ENCODE measurements around the gene RPA1. TPM values are rescaled to one million over a fixed set of nuclear protein-coding genes. Genes with fewer than 3 reads are reported as not detected.

The RPA1 gene
- total RNA-seq, 4 donors from 2014 or later = 22.9 to 30.8 (median 29.2) TPM

DNA sequence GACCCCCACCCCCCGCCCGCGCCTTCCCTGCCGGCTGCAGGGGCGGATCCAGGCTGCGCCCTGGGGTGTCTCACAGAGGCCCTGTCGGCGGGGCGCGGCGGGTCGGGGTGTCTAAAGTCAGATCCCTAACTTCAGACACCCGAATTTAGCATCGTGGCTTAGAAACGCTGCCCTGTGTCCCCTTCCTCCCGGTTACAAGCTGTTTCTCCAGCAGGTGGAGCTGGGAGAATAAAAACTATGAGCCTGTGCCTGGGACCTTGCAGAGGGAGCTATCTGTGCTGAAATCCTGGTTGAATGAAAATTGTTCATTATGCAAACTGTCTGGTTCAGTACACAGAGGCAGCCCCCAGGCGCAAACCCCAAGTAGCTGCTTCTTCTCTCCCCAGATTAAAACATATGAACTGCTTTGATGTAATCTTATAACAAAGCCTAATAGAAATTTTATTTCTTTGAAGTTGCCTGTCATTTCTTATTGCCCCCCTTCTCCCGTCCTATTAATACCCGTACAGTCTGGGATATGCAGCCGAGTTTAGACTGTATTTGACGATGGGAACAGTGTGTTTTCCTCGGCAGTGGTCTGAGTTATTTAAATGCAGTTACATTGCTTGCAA is 79.0 kb downstream of the RPA1 start:
- Histone ChIP-seq H3K4me3 (peak overlapping the region; percentile 21 to 40 (median 31)), H3K27me3 (peaks cover 0 to 92% (median 23%) of the 10 kb centered on the region in 4 donors), H3K27ac (replicated peaks in 1 of 4) (no peak overlapping the region), H3K36me3 (no peaks in the 10 kb centered on the region), H3K4me1 (peaks cover 4 to 16% (median 13%) of the 10 kb centered on the region in 4 donors), H3K9me3 (no peaks in the 10 kb centered on the region)
- intact Hi-C loops (cut with DNase I) = loop anchor here (1.0 to 5.0 kb wide), 2 partner anchors 117 to 133 kb away; partner anchors contain the start of gene OVCA2
- WGBS = 21% methylated on average over 6 of the region's 22 CpGs
- DNase-seq (ENCODE audit: extremely low spot score) = no peak
- TF ChIP-seq POLR2A (IDR thresholded peaks at IDR 0.05; ENCODE audit: low read depth) (no peak), POLR2AphosphoS5 (IDR thresholded peaks at IDR 0.05) (peak in 1 of 2 donors; percentile 24), EP300 (IDR thresholded peaks at IDR 0.05) (no peak)
- TF ChIP-seq, protein P1, sequence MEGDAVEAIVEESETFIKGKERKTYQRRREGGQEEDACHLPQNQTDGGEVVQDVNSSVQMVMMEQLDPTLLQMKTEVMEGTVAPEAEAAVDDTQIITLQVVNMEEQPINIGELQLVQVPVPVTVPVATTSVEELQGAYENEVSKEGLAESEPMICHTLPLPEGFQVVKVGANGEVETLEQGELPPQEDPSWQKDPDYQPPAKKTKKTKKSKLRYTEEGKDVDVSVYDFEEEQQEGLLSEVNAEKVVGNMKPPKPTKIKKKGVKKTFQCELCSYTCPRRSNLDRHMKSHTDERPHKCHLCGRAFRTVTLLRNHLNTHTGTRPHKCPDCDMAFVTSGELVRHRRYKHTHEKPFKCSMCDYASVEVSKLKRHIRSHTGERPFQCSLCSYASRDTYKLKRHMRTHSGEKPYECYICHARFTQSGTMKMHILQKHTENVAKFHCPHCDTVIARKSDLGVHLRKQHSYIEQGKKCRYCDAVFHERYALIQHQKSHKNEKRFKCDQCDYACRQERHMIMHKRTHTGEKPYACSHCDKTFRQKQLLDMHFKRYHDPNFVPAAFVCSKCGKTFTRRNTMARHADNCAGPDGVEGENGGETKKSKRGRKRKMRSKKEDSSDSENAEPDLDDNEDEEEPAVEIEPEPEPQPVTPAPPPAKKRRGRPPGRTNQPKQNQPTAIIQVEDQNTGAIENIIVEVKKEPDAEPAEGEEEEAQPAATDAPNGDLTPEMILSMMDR (IDR thresholded peaks at IDR 0.05) = peak; percentile 69

DNA sequence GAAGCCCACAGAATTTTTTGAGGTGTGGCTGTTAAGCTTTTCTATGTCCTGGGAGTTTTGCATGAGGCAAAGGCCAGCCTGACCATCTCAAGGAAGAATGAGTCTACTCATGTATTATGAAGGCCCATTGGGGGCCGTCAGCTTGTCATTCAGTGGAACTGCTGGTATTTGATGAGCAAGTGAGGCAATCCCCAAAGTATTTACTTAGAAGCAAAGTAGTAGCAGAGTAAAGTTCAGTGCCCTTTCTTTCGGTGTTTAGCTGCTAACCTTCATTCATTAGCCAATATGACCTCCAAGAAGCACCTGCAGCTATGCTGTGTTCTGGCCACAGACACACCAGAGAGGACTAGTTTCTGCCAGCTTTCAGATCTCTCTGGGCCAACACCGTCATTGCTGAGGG is 80.2 kb downstream of the RPA1 start:
- Histone ChIP-seq H3K27me3 (peaks cover 0 to 96% (median 23%) of the 10 kb centered on the region in 4 donors), H3K36me3 (no peaks in the 10 kb centered on the region), H3K9me3 (no peaks in the 10 kb centered on the region), H3K4me1 (peaks cover 4 to 16% (median 13%) of the 10 kb centered on the region in 4 donors), H3K27ac (replicated peaks in 1 of 4) (no peak overlapping the region), H3K4me3 (no peak overlapping the region)
- WGBS = 96% methylated on average over 2 of the region's 3 CpGs
- DNase-seq (ENCODE audit: extremely low spot score) = no peak
- TF ChIP-seq EP300 (IDR thresholded peaks at IDR 0.05) = no peak
- TF ChIP-seq, protein P1 (IDR thresholded peaks at IDR 0.05) = no peak
- TF ChIP-seq POLR2A (IDR thresholded peaks at IDR 0.05; ENCODE audit: low read depth) = no peak
- no peak for TF ChIP-seq POLR2AphosphoS5 (IDR thresholded peaks at IDR 0.05)
- intact Hi-C loops (cut with DNase I) = loop anchor here (1.0 to 5.0 kb wide), 2 partner anchors 116 to 132 kb away; partner anchors contain the start of gene OVCA2

GRCh38 chr17:1912146-1912545 is 82.3 kb downstream of the RPA1 start:
- intact Hi-C loops (cut with DNase I) = no loop called here
- H3K4me1 ChIP-seq = peaks cover 4 to 16% (median 13%) of the 10 kb centered on the region in 4 donors
- H3K4me3 ChIP-seq = no peak overlapping the region
- H3K27ac ChIP-seq (replicated peaks in 1 of 4) = no peak overlapping the region
- WGBS = 59% methylated on average over 7 of the region's 7 CpGs
- H3K9me3 ChIP-seq = no peaks in the 10 kb centered on the region
- no peaks in the 10 kb centered on the region for H3K36me3 ChIP-seq
- DNase-seq (ENCODE audit: extremely low spot score) = no peak
- TF ChIP-seq POLR2AphosphoS5 (IDR thresholded peaks at IDR 0.05) (no peak), POLR2A (IDR thresholded peaks at IDR 0.05; ENCODE audit: low read depth) (no peak), EP300 (IDR thresholded peaks at IDR 0.05) (no peak)
- TF ChIP-seq, protein P1 (IDR thresholded peaks at IDR 0.05) = no peak
- H3K27me3 ChIP-seq = peaks cover 0 to 95% (median 17%) of the 10 kb centered on the region in 4 donors

DNA sequence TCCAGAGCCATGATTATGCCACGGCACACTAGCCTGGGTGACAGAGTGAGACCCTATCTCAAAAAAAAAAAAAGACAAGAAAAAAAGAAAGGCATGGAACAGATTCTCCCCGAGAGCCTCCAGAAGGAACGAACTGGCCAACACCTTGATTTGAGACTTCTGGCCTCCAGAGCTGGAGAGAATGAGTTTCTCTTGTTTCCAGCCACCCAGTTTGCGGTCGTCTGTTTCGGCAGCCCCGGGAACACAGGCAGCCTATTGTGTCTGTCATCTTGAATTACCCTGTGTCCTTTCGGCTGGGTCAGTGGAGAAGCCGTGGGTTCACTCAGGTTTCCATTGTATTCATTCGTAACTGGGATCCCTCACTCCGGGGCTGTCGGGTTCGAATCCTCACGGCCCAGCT is 83.9 kb downstream of the RPA1 start:
- DNase-seq (ENCODE audit: extremely low spot score) = no peak
- 83% methylated on average over 14 of the region's 14 CpGs for WGBS
- Histone ChIP-seq H3K36me3 (no peaks in the 10 kb centered on the region), H3K4me1 (peaks cover under 1 to 5% (median 2%) of the 10 kb centered on the region in 4 donors), H3K4me3 (no peak overlapping the region), H3K27ac (replicated peaks in 1 of 4) (no peak overlapping the region), H3K9me3 (no peaks in the 10 kb centered on the region), H3K27me3 (peaks cover 0 to 82% (median 4%) of the 10 kb centered on the region in 4 donors)
- intact Hi-C loops (cut with DNase I) = no loop called here
- TF ChIP-seq EP300 (IDR thresholded peaks at IDR 0.05) (no peak), POLR2A (IDR thresholded peaks at IDR 0.05; ENCODE audit: low read depth) (no peak), POLR2AphosphoS5 (IDR thresholded peaks at IDR 0.05) (no peak)
- TF ChIP-seq, protein P1 (IDR thresholded peaks at IDR 0.05) = no peak
